Skeletal muscle tissue (tissue), 4 donors: ENCODE data around the gene GRHL3. TPM values are rescaled to one million over a fixed set of nuclear protein-coding genes. Genes with fewer than 3 reads are reported as not detected.

ENCODE experiments used
- H3K27ac ChIP-seq: one replicate; pipeline ENCODE4 v1.7.0; 2013; ENCODE audit warnings: mild to moderate bottlenecking, low read depth, low read length, inconsistent platforms
- H3K27me3 ChIP-seq, 3 donors: one replicate each; pipeline ENCODE4 v1.7.0; 2013; ENCODE audit warnings: low read length in 3 of 3; ENCODE audit not compliant: control insufficient read depth in 3 of 3, insufficient read depth in 3 of 3
- H3K36me3 ChIP-seq, 3 donors: one replicate each; pipeline ENCODE4 v1.7.0; 2013; ENCODE audit warnings: low read length in 3 of 3; ENCODE audit not compliant: control insufficient read depth in 3 of 3, insufficient read depth in 3 of 3
- H3K4me1 ChIP-seq, 3 donors: one replicate each; pipeline ENCODE4 v1.7.0; 2013; ENCODE audit warnings: low read length in 3 of 3, mild to moderate bottlenecking in 3 of 3; ENCODE audit not compliant: control insufficient read depth in 3 of 3, insufficient read depth in 3 of 3
- H3K4me3 ChIP-seq, 3 donors: one replicate each; pipeline ENCODE4 v1.7.0; 2013; ENCODE audit warnings: low read length in 3 of 3
- H3K9ac ChIP-seq, 3 donors: one replicate each; pipeline ENCODE4 v1.7.0; 2013; ENCODE audit warnings: low read length in 3 of 3, mild to moderate bottlenecking in 3 of 3, moderate library complexity in 2 of 3, low read depth in 1 of 3
- H3K9me3 ChIP-seq, 3 donors: one replicate each; pipeline ENCODE4 v1.7.0; 2013; ENCODE audit warnings: low read length in 3 of 3; ENCODE audit not compliant: control insufficient read depth in 3 of 3
- total RNA-seq: library from RNA; depleted of rRNA; stranded (reverse); fragments of >200 nt; gene quantifications from one replicate; pipeline ENCODE4 v1.2.3, GENCODE V29; 2014
- donor health status: Osteomylitis.

The GRHL3 gene
- total RNA-seq, 1 donor from 2014 or later, result not detected

DNA sequence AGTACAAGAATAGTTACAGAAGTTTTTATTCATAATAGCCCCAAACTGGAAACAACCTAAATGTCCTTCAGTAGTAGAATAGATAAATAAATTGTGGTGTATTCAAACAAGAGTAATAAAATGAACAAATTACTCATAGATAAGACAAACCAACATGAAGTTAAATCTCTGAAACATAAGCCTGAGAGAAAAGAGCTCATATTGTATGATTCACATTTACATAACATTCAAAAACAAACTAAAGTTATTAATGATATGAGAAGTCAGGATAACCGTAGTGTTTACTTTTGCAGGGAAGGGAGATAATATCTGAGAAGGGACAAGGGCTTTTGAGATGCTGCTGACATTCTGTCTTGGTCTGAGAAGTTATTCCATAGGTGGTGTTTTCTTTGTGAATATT is 80.9 kb downstream of the GRHL3 start:
- Histone ChIP-seq H3K27me3 (no peaks in the 10 kb centered on the region), H3K9me3 (no peaks in the 10 kb centered on the region), H3K27ac (no peak overlapping the region), H3K9ac (no peak overlapping the region), H3K4me1 (no peaks in the 10 kb centered on the region), H3K36me3 (peaks cover 0 to 5% (median 0%) of the 10 kb centered on the region in 3 donors), H3K4me3 (no peak overlapping the region)

DNA sequence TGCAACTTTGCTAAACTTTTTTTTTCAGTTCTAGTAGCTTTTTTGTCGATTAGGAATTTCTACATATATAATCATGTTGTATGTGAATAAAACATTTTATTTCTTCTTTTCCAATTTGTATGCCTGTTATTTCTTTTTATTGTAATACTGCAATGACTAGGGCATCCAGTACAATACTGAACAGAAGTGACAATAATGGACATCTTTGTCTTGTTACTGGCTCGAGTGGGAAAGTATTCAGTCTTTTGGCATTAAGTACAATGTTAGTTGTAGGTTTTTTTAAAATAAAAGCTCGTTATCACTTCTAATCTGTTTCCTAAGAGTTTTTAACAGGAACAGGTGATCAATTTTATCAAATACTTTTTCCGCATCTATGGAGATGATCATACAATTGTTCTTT is 84.6 kb downstream of the GRHL3 start:
- peaks cover 0 to 5% (median 0%) of the 10 kb centered on the region in 3 donors for H3K36me3 ChIP-seq
- no peak overlapping the region for H3K4me3 ChIP-seq
- H3K27me3 ChIP-seq, result no peaks in the 10 kb centered on the region
- H3K4me1 ChIP-seq, result no peaks in the 10 kb centered on the region
- no peak overlapping the region for H3K27ac ChIP-seq
- no peaks in the 10 kb centered on the region for H3K9me3 ChIP-seq
- no peak overlapping the region for H3K9ac ChIP-seq

Other genes starting within 250 kb of the GRHL3 start
- gene MYOM3, start 207.2 kb upstream of the GRHL3 start, total RNA-seq, result 340 TPM
- gene IL22RA1, start 176.2 kb upstream of the GRHL3 start, total RNA-seq, result not detected
- gene IFNLR1, start 132.1 kb upstream of the GRHL3 start, total RNA-seq, result not detected
- 0.52 TPM for gene STPG1, start 94.4 kb downstream of the GRHL3 start, total RNA-seq
- gene NIPAL3, start 96.4 kb downstream of the GRHL3 start, total RNA-seq, result 3.7 TPM
- gene RCAN3, start 183.5 kb downstream of the GRHL3 start, total RNA-seq, result 4.2 TPM
- gene NCMAP, start 236.7 kb downstream of the GRHL3 start, total RNA-seq, result 0.52 TPM